NCI-H460 (cell line): Measurements from ENCODE around the gene UHMK1. TPM values are rescaled to one million over a fixed set of nuclear protein-coding genes. Genes with fewer than 3 reads are reported as not detected.
A peak's percentile ranks its signal among the peaks of the same experiment; 100 is the strongest.

ENCODE experiments used
- DNase-seq: peaks from one replicate; pipeline ENCODE4 v3.0.0-alpha.2; 2016; ENCODE audit warnings: low read depth; ENCODE audit errors: extremely low read depth
- total RNA-seq: library from RNA; depleted of rRNA; stranded (reverse); fragments of >200 nt; shearing (Covaris generic); gene quantifications from 2 replicates; pipeline ENCODE4 v1.2.3, GENCODE V29; 2014

The UHMK1 gene
- total RNA-seq, 1 experiment from 2014 or later, result 110 TPM

DNA sequence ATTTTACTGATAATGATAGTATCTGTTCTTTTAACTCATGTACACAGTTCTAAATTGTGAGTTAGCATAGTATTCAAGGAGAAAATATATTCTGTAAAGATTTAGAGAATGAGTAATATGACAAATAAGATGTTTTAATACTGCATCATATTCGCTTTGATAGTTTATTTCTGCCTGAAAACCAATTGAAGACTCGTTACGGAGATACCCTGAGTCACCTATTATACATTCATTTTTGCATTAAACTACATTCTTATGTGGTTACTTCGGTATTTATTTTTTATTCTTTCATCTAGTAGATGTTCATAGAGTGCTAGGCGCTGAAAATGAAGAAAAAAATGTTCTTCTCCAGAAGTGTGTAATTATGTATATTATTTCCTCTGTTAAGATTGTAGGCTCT is 5.3 kb downstream of the UHMK1 start:
- DNase-seq, result no peak

DNA sequence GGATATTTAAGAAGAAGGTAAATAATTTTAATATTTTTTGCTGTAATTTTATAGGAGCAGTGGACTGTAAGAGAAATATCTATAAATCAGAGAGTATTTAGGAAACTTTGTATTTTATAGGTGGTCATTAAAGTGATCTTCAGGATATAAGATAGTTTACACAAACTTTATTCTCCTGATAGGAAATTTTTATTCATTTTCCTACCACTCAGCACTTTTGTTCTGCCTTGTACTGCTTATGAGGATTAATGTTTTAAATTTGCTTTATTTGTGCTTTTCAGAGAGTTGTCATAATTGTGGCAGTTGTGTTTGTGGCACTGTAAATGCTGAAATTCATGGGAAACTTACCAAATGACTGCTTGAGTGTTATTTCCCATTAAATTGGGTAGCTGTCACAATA is 29.7 kb downstream of the UHMK1 start:
- no peak for DNase-seq

- no peak for DNase-seq
These were observed 32.8 kb downstream of the UHMK1 start for GRCh38 chr1:162530307-162530987.

DNA sequence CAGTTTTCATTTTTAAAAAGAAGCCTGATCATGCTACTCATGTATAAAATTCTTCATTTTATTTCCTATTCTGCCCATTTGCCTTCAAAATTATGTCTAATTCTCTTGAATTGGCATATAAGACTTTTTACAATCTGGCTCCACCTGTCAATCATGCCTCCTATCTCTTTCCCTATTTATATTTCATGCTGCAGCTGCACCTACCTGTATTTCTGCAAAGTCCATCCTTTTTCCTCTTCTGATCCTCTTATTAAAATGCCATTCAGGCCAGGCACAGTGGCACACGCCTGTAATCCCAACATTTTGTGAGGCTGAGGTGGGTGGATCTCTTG is 33.3 kb downstream of the UHMK1 start:
- no peak for DNase-seq

- no peak for DNase-seq
These were observed 37.9 kb downstream of the UHMK1 start for GRCh38 chr1:162535501-162535900.

- DNase-seq, result no peak
These were observed 38.9 kb downstream of the UHMK1 start for GRCh38 chr1:162536511-162536910.

DNA sequence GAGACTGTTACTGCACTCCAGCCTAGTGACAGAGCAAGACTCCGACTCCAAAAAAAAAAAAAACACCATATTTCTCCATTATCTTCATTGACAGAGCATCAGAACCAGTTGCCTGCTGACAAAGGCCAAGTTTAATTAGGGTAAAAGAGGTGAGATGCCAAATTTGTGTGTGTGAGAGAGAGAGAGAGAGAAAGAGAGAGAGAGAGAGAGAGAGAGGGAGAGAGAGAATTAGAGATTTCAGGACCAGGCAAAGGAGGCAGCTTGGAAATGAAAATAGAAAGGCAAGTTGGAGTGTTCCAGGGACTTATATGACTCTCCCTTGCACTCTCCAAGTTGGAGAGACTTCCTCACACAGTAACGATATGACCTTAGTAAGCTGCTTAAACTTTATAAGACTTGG is 39.6 kb downstream of the UHMK1 start:
- DNase-seq, result no peak

- no peak for DNase-seq
These were observed 41.3 kb downstream of the UHMK1 start for GRCh38 chr1:162538815-162539431.

- DNase-seq, result no peak
These were observed 44.1 kb downstream of the UHMK1 start for GRCh38 chr1:162541619-162542141.

- DNase-seq, result no peak
These were observed 45.6 kb downstream of the UHMK1 start for GRCh38 chr1:162543228-162543627.

DNA sequence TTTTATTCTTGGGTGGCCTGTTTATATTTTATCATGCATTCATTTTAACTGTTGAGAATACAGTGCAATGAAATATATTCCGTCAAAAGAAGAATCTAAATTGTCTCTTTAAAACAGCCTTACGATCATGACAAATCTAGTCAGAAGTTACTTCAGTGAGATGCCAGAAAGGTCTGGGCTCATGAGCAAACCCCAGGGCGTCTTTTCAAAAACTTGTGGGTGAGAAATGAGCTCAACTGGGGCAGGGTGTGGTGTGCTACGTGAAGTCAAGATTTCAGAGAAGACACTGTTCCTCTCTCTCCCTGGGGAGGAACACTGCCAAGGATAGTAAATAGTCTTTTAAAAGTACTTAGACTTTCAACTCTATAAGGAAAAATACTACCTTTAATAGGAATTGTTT is 50.6 kb downstream of the UHMK1 start:
- DNase-seq, result no peak

- no peak for DNase-seq
These were observed 51.4 kb downstream of the UHMK1 start for GRCh38 chr1:162549001-162549400.

DNA sequence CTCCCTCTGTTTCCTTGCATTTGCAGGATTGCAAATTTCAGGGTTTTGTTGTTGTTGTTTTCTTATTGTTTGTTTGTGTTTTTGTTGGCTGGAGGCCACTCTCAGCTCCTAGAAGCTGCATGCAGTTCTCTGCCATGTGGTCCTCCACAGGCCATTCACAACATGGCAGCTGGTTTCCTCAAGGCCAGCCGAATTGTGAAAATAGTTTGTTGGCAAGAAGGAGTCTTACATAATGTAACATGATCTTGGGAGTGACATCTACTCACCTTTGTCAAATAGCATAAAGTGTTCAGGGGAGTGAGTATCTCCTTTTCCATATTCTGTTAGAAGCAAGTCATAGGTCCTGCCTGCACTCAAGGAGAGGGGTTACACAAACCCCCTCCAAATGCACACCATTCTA is 53.3 kb downstream of the UHMK1 start:
- DNase-seq, result no peak

GRCh38 chr1:162551969-162552683 is 54.5 kb downstream of the UHMK1 start:
- DNase-seq, result no peak

GRCh38 chr1:162552684-162553252 is 55.1 kb downstream of the UHMK1 start:
- DNase-seq, result no peak

- no peak for DNase-seq
These were observed 56.6 kb downstream of the UHMK1 start for GRCh38 chr1:162554258-162554657.

DNA sequence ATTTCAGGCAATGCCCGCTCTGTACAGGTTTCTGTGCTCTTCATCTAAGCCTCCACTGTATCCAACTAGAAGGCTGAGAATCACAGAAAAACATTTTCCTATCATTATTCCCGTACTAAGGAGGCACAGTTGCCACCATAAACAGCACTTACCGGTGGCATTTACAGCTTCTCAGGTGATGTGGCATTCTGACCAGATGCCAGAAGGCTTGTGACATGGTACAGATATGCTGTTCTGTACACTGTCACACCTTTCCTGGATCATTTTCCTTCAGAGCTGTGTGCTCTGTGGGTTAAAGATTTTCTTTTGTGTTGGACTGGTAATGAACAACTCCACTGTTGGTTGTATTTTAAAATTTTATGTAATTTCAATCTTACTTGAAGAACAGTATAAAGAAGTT is 59.9 kb downstream of the UHMK1 start:
- DNase-seq, result no peak

DNA sequence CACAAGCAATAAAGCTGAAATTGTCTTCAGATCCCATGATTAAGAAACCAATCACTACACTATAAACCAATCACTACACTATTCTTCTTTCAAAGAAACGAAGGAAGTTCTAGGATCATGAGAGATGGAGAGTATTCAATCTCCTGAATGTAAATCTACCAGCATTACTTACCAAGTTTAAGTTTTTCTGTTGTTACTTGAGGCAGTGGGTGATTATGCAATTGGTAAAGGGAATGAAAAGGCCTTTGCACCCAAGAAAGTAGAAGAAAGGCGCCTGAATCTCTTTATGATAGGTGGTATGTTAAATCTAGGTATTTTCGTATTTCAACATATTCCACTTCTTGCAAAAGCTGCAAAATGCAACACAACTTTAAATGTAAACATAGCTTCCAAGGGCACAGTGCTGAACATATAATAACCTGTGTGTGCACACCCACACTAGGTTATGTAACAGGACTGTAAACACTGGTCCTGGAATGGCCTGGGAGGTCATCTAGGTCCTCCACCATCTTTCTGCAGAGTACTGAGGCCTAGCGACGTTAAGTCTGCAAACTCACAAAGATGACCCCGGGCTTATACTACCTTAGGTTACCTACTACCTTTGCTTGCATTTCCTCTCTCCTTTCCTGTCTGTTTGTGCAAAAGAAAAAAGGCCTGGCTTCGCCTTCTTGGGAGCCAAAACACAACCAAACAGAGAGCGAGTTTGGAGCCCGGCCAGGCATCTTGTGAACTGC is 62.9 kb downstream of the UHMK1 start:
- DNase-seq, result no peak

DNA sequence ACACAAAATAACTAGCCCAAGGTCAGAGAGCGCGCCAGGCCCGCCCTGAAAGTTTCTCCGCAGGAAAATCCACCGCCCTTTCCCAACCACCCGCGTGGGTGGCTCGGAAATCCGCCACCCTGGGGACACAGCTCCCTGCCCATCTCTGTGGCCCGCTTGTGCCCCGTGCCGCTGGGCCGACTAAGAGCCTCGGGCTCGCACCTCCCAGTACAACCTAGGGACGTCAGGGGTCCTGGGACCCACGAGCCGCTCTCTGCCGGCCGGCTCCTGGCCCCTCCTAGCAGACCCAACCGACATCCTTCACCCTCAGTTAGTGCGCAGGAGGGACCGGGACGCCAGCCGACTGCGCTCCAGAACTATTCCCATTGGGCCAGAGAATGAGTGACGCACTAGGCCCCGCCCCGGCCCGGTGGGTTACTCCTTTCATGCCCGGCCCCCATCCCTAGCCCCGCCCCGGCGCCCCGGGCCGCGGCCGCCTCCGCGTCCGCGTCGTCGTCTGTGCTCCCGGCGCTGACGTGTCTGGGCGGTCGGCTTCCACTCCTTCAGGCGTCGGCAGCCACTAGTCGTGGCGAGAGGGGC is 63.5 kb downstream of the UHMK1 start:
- peak; percentile 98 for DNase-seq

- no peak for DNase-seq
These were observed 64.2 kb downstream of the UHMK1 start, which contains the start of gene UAP1 for GRCh38 chr1:162561616-162562469. Gene UAP1 (plus strand): TSS chr1:162561722. CDS start chr1:162566069, 4,347 bp downstream.
